Measurements from ENCODE around the gene CEMIP. TPM values are rescaled to one million over a fixed set of nuclear protein-coding genes. Genes with fewer than 3 reads are reported as not detected.

Gene CEMIP
- total RNA-seq, 4 donors from 2014 or later = 0.27 to 0.32 TPM; not detected in 2

DNA sequence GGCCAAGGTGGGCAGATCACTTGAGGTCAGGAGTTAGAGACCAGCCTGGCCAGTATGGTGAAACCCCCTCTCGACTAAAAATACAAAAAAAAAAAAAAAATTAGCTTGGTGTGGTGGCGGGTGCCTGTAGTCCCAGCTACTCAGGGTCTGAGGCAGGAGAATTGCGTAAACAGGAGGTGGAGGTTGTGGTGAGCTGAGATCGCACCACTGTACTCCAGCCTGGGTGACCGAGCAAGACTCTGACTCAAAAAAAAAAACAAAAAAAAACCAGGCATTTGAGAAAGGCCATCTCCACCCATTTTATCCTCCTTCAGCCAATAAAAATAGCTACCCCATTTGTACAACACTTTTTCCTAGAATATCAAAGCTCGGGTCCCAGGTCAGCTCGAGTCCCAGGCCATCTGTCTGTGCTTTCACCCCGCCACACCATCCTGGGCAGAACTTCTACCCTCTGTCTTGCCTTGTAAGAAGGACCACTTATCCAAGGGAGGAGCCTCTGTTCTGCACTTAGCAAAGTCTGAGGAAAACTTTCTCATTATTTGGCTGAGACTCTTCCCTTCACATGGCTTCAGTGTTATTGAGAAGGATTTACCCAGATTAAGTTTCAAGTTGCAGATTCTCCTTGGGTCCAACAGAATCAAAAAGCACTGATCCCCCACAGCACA lies 111.3 kb downstream of the CEMIP start:
- TF ChIP-seq EP300 (IDR thresholded peaks at IDR 0.05; ENCODE audit: low read depth) (no peak), POLR2AphosphoS5 (IDR thresholded peaks at IDR 0.05) (no peak), POLR2A (IDR thresholded peaks at IDR 0.05) (no peak)
- TF ChIP-seq, protein P1, sequence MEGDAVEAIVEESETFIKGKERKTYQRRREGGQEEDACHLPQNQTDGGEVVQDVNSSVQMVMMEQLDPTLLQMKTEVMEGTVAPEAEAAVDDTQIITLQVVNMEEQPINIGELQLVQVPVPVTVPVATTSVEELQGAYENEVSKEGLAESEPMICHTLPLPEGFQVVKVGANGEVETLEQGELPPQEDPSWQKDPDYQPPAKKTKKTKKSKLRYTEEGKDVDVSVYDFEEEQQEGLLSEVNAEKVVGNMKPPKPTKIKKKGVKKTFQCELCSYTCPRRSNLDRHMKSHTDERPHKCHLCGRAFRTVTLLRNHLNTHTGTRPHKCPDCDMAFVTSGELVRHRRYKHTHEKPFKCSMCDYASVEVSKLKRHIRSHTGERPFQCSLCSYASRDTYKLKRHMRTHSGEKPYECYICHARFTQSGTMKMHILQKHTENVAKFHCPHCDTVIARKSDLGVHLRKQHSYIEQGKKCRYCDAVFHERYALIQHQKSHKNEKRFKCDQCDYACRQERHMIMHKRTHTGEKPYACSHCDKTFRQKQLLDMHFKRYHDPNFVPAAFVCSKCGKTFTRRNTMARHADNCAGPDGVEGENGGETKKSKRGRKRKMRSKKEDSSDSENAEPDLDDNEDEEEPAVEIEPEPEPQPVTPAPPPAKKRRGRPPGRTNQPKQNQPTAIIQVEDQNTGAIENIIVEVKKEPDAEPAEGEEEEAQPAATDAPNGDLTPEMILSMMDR (IDR thresholded peaks at IDR 0.05) = no peak

GRCh38 chr15:80891006-80891405 lies 111.8 kb downstream of the CEMIP start:
- no peaks in the 10 kb centered on the region for H3K4me1 ChIP-seq
- DNase-seq = no peak
- H3K9me3 ChIP-seq = no peaks in the 10 kb centered on the region
- TF ChIP-seq POLR2AphosphoS5 (IDR thresholded peaks at IDR 0.05) = no peak
- no peak for TF ChIP-seq EP300 (IDR thresholded peaks at IDR 0.05; ENCODE audit: low read depth)
- TF ChIP-seq, protein P1 (IDR thresholded peaks at IDR 0.05) = no peak
- TF ChIP-seq POLR2A (IDR thresholded peaks at IDR 0.05) = no peak
- intact Hi-C loops (cut with DNase I; ENCODE audit: low total_unique reads) (no loop called here), in situ Hi-C loops (cut with MboI; ENCODE audit: low pct_ligation_motif_present in 1 of 4, low pct_unique_long_range_greater_than_20kb in 1 of 4, low sequenced_read_pairs in 3 of 4) (no loop called here)
- H3K36me3 ChIP-seq = no peaks in the 10 kb centered on the region
- no peaks in the 10 kb centered on the region for H3K27me3 ChIP-seq
- H3K27ac ChIP-seq = no peak overlapping the region
- H3K4me3 ChIP-seq = no peak overlapping the region

More for the DNA sequence above, 111.3 kb downstream of the CEMIP start:
- in situ Hi-C loops (cut with MboI; ENCODE audit: low pct_ligation_motif_present in 1 of 4, low pct_unique_long_range_greater_than_20kb in 1 of 4, low sequenced_read_pairs in 3 of 4) (no loop called here), intact Hi-C loops (cut with DNase I; ENCODE audit: low total_unique reads) (no loop called here)
- DNase-seq = no peak
- Histone ChIP-seq H3K4me3 (no peak overlapping the region), H3K27me3 (no peaks in the 10 kb centered on the region), H3K27ac (no peak overlapping the region), H3K36me3 (no peaks in the 10 kb centered on the region), H3K4me1 (no peaks in the 10 kb centered on the region), H3K9me3 (no peaks in the 10 kb centered on the region)
- 81 to 86% methylated on average over 6 to 8 of the region's 8 CpGs for WGBS, 2 donors (ENCODE audit: low coverage in 1 of 2)

DNA sequence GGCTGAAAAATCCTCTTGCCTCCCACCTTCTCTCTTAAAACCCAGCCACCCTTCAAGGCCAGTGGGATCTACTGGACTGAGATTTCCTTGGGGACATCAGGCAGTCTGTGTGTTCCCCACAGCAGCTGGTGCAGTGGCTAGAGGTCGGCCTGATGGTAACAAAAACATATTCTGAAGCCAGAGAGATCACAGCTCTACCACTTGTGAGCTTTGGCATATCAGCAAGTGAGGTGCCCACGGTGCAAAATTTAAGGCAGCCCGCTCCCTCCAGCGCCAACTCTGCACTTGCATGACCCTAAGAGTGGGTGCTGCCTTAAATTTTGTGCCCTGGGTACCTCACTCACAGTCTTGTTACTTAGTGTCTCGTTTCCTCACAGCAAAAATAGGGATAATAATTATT lies 113.2 kb downstream of the CEMIP start:
- H3K9me3 ChIP-seq = no peaks in the 10 kb centered on the region
- in situ Hi-C loops (cut with MboI; ENCODE audit: low pct_ligation_motif_present in 1 of 4, low pct_unique_long_range_greater_than_20kb in 1 of 4, low sequenced_read_pairs in 3 of 4) = no loop called here
- 87% methylated on average over 5 of the region's 5 CpGs; no CpG with 5 or more reads in 1 of the 2 donors for WGBS, 2 donors (ENCODE audit: low coverage in 1 of 2)

GRCh38 chr15:80893777-80894176 lies 114.6 kb downstream of the CEMIP start:
- in situ Hi-C loops (cut with MboI; ENCODE audit: low pct_ligation_motif_present in 1 of 4, low pct_unique_long_range_greater_than_20kb in 1 of 4, low sequenced_read_pairs in 3 of 4) (no loop called here), intact Hi-C loops (cut with DNase I; ENCODE audit: low total_unique reads) (no loop called here)
- Histone ChIP-seq H3K36me3 (no peaks in the 10 kb centered on the region), H3K27me3 (no peaks in the 10 kb centered on the region), H3K9me3 (no peaks in the 10 kb centered on the region), H3K4me1 (no peaks in the 10 kb centered on the region), H3K4me3 (no peak overlapping the region), H3K27ac (no peak overlapping the region)
- no peak for DNase-seq
- TF ChIP-seq POLR2AphosphoS5 (IDR thresholded peaks at IDR 0.05) (no peak), EP300 (IDR thresholded peaks at IDR 0.05; ENCODE audit: low read depth) (no peak), POLR2A (IDR thresholded peaks at IDR 0.05) (no peak)
- TF ChIP-seq, protein P1 (IDR thresholded peaks at IDR 0.05) = no peak
- 29 to 52% methylated on average over 1 of the region's 1 CpG for WGBS, 2 donors (ENCODE audit: low coverage in 1 of 2)

More for the DNA sequence above, 113.2 kb downstream of the CEMIP start:
- no peaks in the 10 kb centered on the region for H3K36me3 ChIP-seq
- TF ChIP-seq, protein P1 (IDR thresholded peaks at IDR 0.05) = no peak
- no peak for TF ChIP-seq POLR2AphosphoS5 (IDR thresholded peaks at IDR 0.05)
- no peak for TF ChIP-seq EP300 (IDR thresholded peaks at IDR 0.05; ENCODE audit: low read depth)
- no peak for TF ChIP-seq POLR2A (IDR thresholded peaks at IDR 0.05)
- H3K27ac ChIP-seq = no peak overlapping the region
- no peaks in the 10 kb centered on the region for H3K27me3 ChIP-seq
- intact Hi-C loops (cut with DNase I; ENCODE audit: low total_unique reads) = no loop called here
- H3K4me1 ChIP-seq = no peaks in the 10 kb centered on the region
- no peak overlapping the region for H3K4me3 ChIP-seq
- no peak for DNase-seq

Data from transverse colon (tissue), 4 donors.